A673 (cell line): ENCODE results near the gene HAPSTR1.

ENCODE experiments used
- EZH2 ChIP-seq: fragments of 200-600 bp; sonication (generic); IDR thresholded peaks from 2 replicates; pipeline ENCODE4 v1.6.1; 2017; ENCODE audit warnings: borderline replicate concordance, low read depth, mild to moderate bottlenecking, mixed read lengths, antibody characterized with exemption, low read length; ENCODE audit not compliant: poor library complexity, severe bottlenecking
- TF ChIP-seq, protein P1 (sequence below): fragments of 300-800, 200-600 bp; sonication (generic); conservative IDR thresholded peaks from 2 replicates; pipeline ENCODE4 v1.5.1; 2017; ENCODE audit warnings: low read depth, mild to moderate bottlenecking, antibody characterized with exemption, low read length, moderate library complexity, mixed read lengths

DNA sequence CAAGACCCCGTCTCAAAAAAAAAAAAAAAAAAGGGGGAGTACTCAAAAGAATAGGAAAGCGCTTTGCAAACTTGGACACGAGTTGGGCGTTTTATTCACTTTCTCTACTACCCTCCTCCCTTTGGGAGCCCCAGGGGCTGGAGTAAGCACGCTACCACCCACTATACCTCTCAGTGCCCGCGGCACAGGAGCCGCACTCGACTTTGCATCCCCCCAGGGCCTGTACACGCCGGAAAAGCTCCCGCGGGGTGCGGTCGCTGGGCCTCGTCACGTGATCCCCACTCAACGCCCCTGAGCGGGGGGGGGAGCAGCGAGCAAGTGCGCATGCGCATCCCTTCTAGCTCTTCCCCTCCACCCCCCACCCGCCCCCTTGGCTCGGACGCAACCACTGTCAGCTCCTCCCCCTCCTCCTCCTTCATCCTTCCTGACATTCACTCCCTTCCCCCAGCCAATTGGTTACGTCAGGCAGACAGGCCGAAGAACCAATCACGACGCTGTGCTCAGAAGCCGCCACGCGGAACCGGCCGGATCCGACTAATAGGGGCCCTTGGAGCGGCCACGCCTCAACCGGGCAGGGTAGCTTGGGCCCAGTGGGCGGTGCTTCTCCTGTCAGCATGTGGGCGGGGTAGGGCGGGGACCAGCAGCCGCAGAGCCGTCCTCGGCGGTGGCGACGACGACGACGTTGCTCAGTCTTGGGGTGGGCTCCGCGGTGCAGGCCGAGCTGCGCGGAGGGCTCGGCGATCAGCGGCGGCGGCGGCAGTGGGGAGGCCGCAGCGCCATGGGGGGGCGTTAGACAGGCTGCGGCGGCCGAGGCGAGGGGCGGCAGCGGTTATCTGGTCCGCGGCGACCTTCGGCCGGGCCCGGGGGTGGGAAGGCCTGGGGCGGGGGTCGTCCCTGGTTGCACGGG lies at the start of gene HAPSTR1:
- TF ChIP-seq, protein P1, sequence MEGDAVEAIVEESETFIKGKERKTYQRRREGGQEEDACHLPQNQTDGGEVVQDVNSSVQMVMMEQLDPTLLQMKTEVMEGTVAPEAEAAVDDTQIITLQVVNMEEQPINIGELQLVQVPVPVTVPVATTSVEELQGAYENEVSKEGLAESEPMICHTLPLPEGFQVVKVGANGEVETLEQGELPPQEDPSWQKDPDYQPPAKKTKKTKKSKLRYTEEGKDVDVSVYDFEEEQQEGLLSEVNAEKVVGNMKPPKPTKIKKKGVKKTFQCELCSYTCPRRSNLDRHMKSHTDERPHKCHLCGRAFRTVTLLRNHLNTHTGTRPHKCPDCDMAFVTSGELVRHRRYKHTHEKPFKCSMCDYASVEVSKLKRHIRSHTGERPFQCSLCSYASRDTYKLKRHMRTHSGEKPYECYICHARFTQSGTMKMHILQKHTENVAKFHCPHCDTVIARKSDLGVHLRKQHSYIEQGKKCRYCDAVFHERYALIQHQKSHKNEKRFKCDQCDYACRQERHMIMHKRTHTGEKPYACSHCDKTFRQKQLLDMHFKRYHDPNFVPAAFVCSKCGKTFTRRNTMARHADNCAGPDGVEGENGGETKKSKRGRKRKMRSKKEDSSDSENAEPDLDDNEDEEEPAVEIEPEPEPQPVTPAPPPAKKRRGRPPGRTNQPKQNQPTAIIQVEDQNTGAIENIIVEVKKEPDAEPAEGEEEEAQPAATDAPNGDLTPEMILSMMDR = no peak
- no peak for TF ChIP-seq EZH2
